Pulmonary artery endothelial cell (primary cell): Measurements from ENCODE around the gene TMEM38B. TPM values are rescaled to one million over a fixed set of nuclear protein-coding genes. Genes with fewer than 3 reads are reported as not detected.

Source experiments
- total RNA-seq: library from RNA; depleted of rRNA; stranded (reverse); fragments of >200 nt; gene quantifications from 2 replicates; pipeline ENCODE4 v1.2.3, GENCODE V29; 2014

TMEM38B gene
- total RNA-seq, 1 donor from 2014 or later, result 6.3 TPM

Other genes with a start within 250 kb of the TMEM38B start
- gene FSD1L, start 246.5 kb upstream of the TMEM38B start, total RNA-seq, result 3.4 and 4.3 TPM in 2 replicates
- gene FKTN, start 136.4 kb upstream of the TMEM38B start, total RNA-seq, result 15.8 and 21.4 TPM in 2 replicates
- not detected in 2 replicates for gene TAL2, start 32.1 kb upstream of the TMEM38B start, total RNA-seq